ENCODE results near the gene ZNF286A.
A peak's percentile ranks its signal among the peaks of the same experiment; 100 is the strongest.
"Not testable (repeated sequence)": the region's sequence is repeated elsewhere in the genome, so short reads cannot be mapped to it uniquely, and the experiment has no call there.

Gene ZNF286A

DNA sequence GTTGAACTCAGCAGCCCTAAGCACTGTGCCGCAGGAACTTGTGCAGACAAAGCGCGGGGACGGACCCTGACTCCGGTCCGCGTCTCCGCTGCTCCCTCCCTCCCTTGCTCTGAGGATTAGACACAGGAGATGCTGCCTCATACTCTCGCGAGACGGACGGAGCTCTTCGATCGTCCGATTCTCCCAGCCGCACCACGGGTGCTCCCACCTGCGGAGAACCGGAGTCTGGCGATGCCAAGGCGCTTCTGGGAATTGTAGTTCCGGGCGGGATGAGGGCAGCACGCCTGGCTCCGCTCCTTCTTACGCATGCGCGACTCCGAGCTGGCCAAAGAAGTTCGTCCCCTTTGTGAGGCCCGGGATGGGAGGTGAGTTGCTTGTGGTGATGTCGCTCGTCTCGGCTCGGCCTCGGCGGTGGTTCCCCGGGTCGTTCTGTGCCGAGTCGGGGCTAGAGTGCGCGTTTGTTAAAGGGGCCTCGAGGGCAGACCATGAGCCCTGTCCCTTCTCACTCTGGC lies at the start of gene ZNF286A:
ZNF286A (plus strand) TSS at position 340 of the 512 bp plus-strand sequence. CDS start 578 bp downstream, outside the sequence.
- DNase-seq (ENCODE audit: low read depth, low spot score): peak; percentile 99

GRCh38 chr17:15649861-15650421 lies 49.6 kb upstream of the ZNF286A start:
- peak; percentile 52 for DNase-seq (ENCODE audit: low read depth, low spot score)

DNA sequence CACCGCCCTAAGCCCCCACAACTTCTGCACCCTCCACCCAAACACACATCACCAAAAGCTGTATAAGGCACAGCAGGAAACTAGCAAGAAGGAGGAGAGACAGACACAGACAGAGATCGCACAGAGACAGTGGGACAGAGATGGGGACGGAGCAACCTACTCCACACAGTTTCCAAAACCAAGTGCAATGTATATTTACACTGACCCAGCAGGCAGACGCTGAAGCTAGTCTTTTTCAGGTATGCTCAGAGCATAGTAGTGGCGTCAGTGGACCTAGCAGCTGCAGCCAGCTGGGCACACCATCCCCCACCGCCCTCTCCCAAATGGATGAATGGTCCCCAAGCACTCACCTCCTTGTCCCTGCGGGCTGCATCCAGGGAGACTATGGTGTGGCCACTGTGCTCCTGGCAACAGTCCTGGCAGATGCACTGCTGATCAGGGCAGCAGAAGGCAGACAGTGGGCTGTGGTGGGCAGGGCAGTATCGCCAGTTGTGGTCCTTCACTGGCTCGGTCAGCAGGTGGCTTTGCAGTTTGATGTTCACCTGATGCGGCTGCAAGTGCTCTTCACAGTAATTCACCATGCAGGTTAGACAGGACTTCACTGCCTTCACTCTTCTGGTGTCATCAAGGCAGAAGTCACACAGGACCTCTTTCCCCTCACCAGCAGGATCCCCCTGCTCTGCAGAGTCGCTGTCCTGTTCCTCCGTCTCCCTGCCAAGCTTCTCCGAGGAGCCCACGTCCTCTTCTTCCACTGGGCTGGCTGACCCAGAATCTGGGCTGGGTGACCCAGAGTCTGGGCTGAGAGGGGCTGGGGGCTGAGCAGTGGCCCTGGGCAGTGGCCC lies 48.6 kb upstream of the ZNF286A start:
- DNase-seq (ENCODE audit: low read depth, low spot score): no peak

DNA sequence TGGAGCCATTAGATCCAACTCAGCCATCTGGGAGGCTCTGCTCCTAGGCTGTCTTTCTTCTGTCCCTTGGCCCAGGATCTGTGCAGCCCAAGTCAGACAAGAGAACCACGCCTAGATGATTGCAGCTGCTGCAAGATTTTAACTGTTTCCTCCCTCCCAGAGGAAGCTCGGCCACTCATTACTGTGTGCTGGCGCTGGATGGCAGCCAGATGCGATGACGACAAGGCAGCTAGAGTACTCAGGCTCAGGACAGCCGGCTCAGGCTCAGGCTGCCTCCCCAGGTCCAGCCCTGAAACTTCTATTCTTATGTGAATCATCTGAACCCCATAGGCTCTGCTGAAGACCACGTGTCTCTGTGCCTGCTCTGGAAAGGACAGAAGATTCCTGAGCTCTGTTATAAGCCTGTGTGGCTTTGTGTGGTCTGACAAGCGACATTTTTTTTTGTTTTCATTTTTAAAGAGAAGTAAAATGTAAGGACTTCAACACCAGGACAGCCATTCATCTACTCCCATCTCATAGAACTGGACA lies 47.9 kb upstream of the ZNF286A start:
- DNase-seq (ENCODE audit: low read depth, low spot score): peak; percentile 98

- no peak for DNase-seq (ENCODE audit: low read depth, low spot score)
Measured at GRCh38 chr17:15652960-15653359, 46.6 kb upstream of the ZNF286A start.

- not testable (repeated sequence) for DNase-seq (ENCODE audit: low read depth, low spot score)
Measured at GRCh38 chr17:15654401-15654800, 45.2 kb upstream of the ZNF286A start.

- peak; percentile 62 for DNase-seq (ENCODE audit: low read depth, low spot score)
Measured at GRCh38 chr17:15654886-15655561, 44.5 kb upstream of the ZNF286A start.

DNA sequence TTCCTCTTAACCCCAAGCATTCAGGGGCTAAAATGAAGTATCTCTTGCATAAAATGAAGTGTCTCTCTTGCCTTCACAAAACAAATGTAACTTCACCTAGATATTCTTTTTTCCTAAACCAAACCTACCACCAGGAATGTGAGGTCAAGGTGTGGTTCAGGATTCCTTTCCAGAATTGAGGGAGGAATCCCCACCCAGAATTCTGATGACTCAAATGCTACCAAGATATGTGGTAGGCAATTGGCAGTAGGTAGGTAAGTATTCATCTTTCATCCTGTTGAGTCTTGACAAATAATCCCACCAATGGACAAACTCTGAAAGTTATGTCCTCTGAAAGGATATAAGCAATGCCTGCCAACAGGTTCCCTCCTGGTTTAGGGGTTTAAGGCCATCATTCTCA lies 41.7 kb upstream of the ZNF286A start:
- DNase-seq (ENCODE audit: low read depth, low spot score): peak; percentile 19

DNA sequence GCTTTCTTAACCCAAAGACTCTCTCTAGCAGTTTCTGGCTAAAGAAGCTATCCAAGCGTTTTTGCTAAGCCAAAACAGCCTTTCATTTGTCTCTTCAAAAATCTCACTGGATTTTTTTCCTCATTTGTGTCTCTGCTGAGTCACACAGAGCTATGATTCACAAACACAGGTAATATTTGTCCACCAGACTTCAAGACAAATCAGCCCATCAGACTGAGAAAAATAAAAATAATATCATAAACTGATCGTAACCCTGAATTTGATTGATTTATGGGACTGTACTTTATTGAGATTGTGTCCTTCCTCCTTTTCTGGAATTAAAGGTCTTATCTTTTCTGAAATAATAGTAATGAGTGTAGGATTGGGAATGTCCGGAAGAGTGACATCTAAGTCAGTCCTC lies 41.3 kb upstream of the ZNF286A start:
- DNase-seq (ENCODE audit: low read depth, low spot score): no peak

GRCh38 chr17:15659236-15659635 lies 40.3 kb upstream of the ZNF286A start:
- DNase-seq (ENCODE audit: low read depth, low spot score): peak; percentile 51

GRCh38 chr17:15659663-15660062 lies 39.9 kb upstream of the ZNF286A start:
- DNase-seq (ENCODE audit: low read depth, low spot score): peak; percentile 88

GRCh38 chr17:15660077-15660476 lies 39.5 kb upstream of the ZNF286A start:
- DNase-seq (ENCODE audit: low read depth, low spot score): no peak

DNA sequence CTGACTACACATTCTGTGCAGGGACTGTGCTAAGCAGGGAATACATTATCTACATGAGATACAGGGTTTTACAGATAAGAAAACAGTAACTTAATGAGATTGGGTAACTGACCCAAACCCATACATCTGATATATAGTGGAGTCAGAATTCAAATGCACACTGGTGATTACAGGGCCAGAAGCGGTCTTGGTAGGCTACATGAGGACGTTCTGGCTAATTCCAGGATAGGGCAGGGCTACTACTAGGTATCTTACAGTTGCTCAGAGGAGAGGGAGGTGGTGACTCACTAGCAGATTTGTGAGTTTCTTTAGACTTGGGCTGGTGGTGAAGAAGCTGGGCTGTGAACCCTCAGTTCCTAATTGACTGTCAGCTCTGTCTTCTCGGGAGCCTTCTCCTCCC lies 36.9 kb upstream of the ZNF286A start:
- DNase-seq (ENCODE audit: low read depth, low spot score): no peak

DNA sequence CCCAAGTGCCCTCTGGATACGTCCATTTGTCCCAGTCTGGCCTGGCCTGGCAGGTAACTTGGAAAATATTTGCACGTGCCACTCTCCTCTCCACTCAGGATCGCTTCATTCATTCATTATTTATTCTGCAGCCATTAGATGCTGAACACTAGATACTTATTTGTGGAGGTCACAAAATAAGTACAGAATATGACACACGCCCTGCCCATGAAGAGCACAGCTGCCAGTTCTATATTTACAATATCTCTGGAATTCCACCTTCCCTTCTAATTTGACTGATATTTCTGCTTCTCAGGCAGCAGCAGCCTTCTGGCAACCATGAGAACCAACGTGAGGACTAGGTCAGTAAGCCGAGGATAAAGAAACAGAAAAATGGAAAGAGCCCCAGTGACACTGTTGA lies 36.4 kb upstream of the ZNF286A start:
- no peak for DNase-seq (ENCODE audit: low read depth, low spot score)

- DNase-seq (ENCODE audit: low read depth, low spot score): no peak
Measured at GRCh38 chr17:15663691-15664090, 35.9 kb upstream of the ZNF286A start.

DNA sequence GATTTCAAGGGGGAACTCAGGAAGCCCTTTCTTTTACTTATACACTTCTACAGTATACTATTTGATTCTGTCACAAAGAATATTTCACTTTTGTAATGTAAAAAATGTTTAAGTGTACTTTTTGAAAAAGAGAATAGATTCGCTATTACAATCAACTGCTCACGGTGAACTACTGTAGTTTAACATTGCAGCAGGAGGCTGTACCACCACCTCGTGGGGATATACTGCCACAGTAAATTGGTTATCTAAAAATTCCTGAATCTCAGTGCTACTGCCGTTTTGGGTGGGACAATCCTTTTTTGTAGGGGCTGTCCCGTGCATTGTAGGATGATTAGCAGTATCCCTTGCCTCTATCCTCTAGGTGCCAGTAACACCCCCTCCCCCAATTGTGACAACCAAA lies 30.0 kb upstream of the ZNF286A start:
- DNase-seq (ENCODE audit: low read depth, low spot score): not testable (repeated sequence)

DNA sequence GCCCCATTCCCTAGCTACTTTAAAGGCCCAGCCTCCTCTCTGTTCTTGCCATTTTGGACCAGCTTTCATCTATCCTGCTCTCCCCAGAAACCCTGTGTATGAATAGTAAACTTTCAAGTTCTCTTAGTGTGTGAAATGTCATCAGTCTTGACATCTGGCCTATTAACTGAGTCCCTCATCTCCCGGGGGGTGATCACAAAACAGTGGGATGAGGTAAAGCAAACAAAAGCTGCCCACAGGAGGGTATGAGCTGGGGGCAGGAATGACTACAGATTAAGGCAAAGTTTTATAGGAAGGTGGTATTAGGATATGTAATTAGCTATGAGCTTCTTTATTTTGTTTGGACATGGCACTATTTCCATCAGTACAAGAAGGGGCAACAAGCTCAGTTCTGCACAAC lies 24.9 kb upstream of the ZNF286A start:
- not testable (repeated sequence) for DNase-seq (ENCODE audit: low read depth, low spot score)

DNA sequence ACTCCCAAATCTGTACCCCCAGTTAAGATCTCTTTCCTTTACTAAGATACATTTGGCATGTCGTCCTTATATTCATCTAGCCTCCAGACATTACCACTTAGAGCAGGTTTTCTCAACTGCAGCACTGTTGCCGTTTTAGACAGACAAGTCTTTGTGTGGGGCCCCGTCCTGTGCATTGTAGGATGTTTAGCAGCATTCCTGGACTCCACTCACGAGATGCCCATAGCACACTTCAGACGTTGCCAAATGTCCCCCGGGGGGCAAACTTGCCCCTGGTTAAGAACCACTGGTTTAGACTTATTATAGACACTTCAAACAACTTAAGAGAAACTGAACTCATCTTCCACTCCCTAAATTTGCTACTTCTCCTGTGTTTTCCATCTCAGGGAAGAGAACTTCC lies 23.6 kb upstream of the ZNF286A start:
- not testable (repeated sequence) for DNase-seq (ENCODE audit: low read depth, low spot score)

DNA sequence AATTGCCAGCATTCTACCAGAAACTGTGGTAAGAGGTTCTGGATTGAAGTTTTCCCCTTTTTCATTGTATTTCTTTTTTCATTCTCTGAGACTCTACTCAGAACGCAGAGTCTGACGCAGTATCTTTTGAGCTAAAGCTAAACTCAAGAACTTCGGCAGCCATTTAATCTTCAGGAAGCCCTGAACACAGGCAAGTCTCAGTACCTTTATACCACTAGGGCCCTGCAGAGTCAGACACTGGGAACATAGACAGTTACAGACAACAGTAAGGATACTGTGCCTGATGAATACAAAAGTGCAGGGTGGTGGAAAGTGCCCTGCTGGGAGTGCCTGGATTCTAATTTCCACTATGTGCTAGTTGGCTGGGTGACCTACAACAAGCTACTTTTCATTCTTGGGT lies 16.4 kb upstream of the ZNF286A start:
- not testable (repeated sequence) for DNase-seq (ENCODE audit: low read depth, low spot score)

DNA sequence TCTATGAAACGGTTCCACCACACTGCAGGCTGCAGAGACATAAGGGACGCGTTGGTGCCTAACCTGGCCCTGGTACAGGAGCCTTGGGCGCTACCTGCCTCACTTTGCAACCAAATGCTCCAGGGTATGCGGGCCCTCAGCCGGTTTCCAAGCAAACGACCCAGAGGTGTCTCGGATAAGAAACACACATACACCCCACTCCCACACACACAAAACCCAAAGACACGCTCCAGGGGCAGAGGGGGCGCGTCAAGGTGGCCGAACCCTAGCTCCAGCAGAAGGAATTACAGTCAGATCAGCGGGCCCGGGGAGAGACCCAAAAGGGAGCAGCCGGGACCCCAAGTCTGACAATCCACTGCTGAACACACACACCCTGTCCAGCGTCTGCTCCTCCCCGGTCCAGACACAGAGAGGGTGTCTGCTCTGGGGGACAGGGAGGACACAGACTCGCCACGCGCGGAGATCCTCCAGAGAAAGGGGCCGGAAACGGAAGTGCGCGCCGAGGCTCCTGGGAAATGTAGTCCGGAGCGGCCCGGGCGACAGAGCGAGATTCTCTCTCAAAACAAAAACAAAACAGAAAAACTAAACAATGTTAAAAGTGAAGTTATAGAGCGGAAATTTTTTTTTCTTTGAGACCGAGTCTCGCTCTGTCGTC lies 15.6 kb upstream of the ZNF286A start, which contains the start of gene TRIM16:
TRIM16 (minus strand) TSS at position 488 of the 655 bp plus-strand sequence. CDS start 32,702 bp downstream, outside the sequence.
- peak; percentile 72 for DNase-seq (ENCODE audit: low read depth, low spot score)

DNA sequence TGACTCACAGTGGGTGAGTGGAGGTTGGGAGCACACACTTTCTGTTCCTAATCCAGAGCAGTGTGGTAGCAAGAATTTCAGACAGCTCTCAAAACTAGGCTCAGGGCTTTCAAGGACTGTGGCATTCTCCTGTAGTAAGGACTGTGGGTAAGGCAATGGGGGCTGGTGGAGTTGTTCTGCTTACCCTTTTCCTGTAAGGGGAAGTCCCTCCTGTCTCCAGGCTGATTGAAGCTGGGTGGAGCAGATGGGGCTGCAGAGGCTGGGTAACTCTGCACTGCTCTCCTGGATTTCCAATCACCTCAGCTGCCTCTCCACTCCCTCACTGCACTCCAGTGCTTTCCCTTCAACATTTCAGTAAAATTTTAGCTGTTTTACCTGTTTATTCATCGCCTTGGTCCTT lies 12.1 kb upstream of the ZNF286A start:
- DNase-seq (ENCODE audit: low read depth, low spot score): not testable (repeated sequence)
